OCI-LY1 (cell line): ENCODE measurements around the gene PTTG1.
"Not testable (repeated sequence)": the region's sequence is repeated elsewhere in the genome, so short reads cannot be mapped to it uniquely, and the experiment has no call there.

ENCODE experiments used
- H2AFZ ChIP-seq: fragments of 200-600 bp; sonication (generic), shearing (Covaris generic); 2 replicates; pipeline ENCODE4 v1.6.0; 2014; ENCODE audit warnings: antibody characterized with exemption, mild to moderate bottlenecking, low read length
- H3F3A ChIP-seq: fragments of 200-600 bp; sonication (generic), shearing (Covaris generic); 2 replicates; pipeline ENCODE4 v1.6.0; 2014; ENCODE audit warnings: mild to moderate bottlenecking, antibody characterized with exemption, low read length, moderate library complexity; ENCODE audit not compliant: insufficient read depth
- H3K27ac ChIP-seq: fragments of 200-600 bp; sonication (generic); 2 replicates; pipeline ENCODE4 v1.5.1; 2014; ENCODE audit warnings: low read length, mixed run types, mild to moderate bottlenecking, low read depth; ENCODE audit not compliant: poor library complexity, severe bottlenecking
- H3K27me3 ChIP-seq: fragments of 200-600 bp; sonication (generic); 2 replicates; pipeline ENCODE4 v1.6.0; 2014; ENCODE audit warnings: antibody characterized with exemption, mild to moderate bottlenecking, low read length, moderate library complexity; ENCODE audit not compliant: insufficient read depth
- H3K36me3 ChIP-seq: fragments of 200-600 bp; sonication (generic); 2 replicates; pipeline ENCODE4 v1.6.1; 2014; ENCODE audit warnings: mild to moderate bottlenecking, antibody characterized with exemption, low read length, moderate library complexity, mixed read lengths; ENCODE audit not compliant: insufficient read depth
- H3K4me1 ChIP-seq: fragments of 200-600 bp; sonication (generic); 2 replicates; pipeline ENCODE4 v1.5.1; 2014; ENCODE audit warnings: mild to moderate bottlenecking, low read length, moderate library complexity; ENCODE audit not compliant: insufficient read depth, severe bottlenecking
- H3K4me2 ChIP-seq: fragments of 200-600 bp; sonication (generic), shearing (Covaris generic); 2 replicates; pipeline ENCODE4 v1.6.1; 2014; ENCODE audit warnings: low read length
- H3K4me3 ChIP-seq: fragments of 200-600 bp; sonication (generic); 2 replicates; pipeline ENCODE4 v1.5.1; 2014; ENCODE audit warnings: low read length, low read depth, mild to moderate bottlenecking, mixed read lengths; ENCODE audit not compliant: poor library complexity, severe bottlenecking
- H3K79me2 ChIP-seq: fragments of 200-600 bp; shearing (Covaris generic); 2 replicates; pipeline ENCODE4 v1.6.1; 2016; ENCODE audit warnings: mixed run types, low read length, mixed read lengths; ENCODE audit not compliant: insufficient read depth
- H3K9ac ChIP-seq: fragments of 200-600 bp; sonication (generic), shearing (Covaris generic); 2 replicates; pipeline ENCODE4 v1.6.1; 2014; ENCODE audit warnings: mild to moderate bottlenecking, low read length, mixed read lengths
- H3K9me2 ChIP-seq: fragments of 200-600 bp; sonication (generic), shearing (Covaris generic); 2 replicates; pipeline ENCODE4 v1.6.1; 2014; ENCODE audit warnings: low read depth, mild to moderate bottlenecking, low read length, mixed read lengths
- H3K9me3 ChIP-seq: fragments of 200-600 bp; shearing (Covaris generic); 2 replicates; pipeline ENCODE4 v1.6.1; 2014; ENCODE audit warnings: low read length, mixed read lengths
- H4K20me1 ChIP-seq: fragments of 200-600 bp; sonication (generic), shearing (Covaris generic); 2 replicates; pipeline ENCODE4 v1.6.0; 2016; ENCODE audit warnings: mild to moderate bottlenecking, low read length; ENCODE audit not compliant: insufficient read depth
- EZH2 ChIP-seq: fragments of 200-600 bp; sonication (generic), shearing (Covaris generic); IDR thresholded peaks from 2 replicates; pipeline ENCODE4 v1.8.0; 2017; ENCODE audit warnings: borderline replicate concordance, mixed run types, mild to moderate bottlenecking, antibody characterized with exemption, low read length, moderate library complexity, mixed read lengths
- TF ChIP-seq, protein P1 (sequence below): fragments of 200-600 bp; sonication (generic), shearing (Covaris generic); IDR thresholded peaks from 2 replicates; pipeline ENCODE4 v1.5.1; 2017; ENCODE audit warnings: mild to moderate bottlenecking, antibody characterized with exemption, low read length, moderate library complexity, mixed read lengths

PTTG1 gene

DNA sequence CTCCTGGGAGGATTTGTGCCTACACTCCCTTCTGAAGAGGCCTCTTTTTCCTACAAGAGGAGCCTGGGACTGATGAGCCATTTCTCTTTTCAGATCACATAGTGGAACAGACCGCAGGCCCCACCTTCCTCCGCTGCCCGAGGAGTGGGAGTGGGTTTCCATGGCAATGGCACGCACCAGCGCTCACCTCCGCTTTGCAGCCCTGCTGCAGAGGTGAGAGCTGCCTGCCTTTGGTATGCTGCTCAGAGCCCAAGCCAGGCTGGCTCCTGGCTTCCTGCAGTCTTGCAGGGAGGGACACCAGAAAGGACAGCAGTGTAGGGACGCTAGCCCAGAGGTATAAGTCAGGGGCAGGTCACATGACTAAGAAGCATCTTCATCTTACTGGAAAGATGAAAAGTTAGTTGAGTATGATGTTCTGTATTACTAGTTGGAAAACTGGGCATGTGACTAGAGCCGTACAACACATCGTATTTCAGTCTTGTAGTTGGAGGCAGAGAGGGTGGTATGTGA lies 12.4 kb downstream of the PTTG1 start:
- Histone ChIP-seq H2AFZ (no peak overlapping the region), H3K9ac (no peak overlapping the region; the same call in 1 of the 2 replicates), H3K79me2 (no peaks in the 10 kb centered on the region), H3K4me1 (peaks cover 39% of the 10 kb centered on the region), H3K4me3 (no peak overlapping the region), H4K20me1 (no peaks in the 10 kb centered on the region), H3K27me3 (no peaks in the 10 kb centered on the region), H3F3A (no peaks in the 10 kb centered on the region), H3K27ac (peak overlapping the region; percentile 42), H3K36me3 (peaks cover 8% of the 10 kb centered on the region; the same call in 1 of the 2 replicates), H3K9me3 (no peaks in the 10 kb centered on the region), H3K4me2 (peak overlapping the region; percentile 60), H3K9me2 (no peaks in the 10 kb centered on the region)
- TF ChIP-seq, protein P1, sequence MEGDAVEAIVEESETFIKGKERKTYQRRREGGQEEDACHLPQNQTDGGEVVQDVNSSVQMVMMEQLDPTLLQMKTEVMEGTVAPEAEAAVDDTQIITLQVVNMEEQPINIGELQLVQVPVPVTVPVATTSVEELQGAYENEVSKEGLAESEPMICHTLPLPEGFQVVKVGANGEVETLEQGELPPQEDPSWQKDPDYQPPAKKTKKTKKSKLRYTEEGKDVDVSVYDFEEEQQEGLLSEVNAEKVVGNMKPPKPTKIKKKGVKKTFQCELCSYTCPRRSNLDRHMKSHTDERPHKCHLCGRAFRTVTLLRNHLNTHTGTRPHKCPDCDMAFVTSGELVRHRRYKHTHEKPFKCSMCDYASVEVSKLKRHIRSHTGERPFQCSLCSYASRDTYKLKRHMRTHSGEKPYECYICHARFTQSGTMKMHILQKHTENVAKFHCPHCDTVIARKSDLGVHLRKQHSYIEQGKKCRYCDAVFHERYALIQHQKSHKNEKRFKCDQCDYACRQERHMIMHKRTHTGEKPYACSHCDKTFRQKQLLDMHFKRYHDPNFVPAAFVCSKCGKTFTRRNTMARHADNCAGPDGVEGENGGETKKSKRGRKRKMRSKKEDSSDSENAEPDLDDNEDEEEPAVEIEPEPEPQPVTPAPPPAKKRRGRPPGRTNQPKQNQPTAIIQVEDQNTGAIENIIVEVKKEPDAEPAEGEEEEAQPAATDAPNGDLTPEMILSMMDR: no peak
- no peak for TF ChIP-seq EZH2

DNA sequence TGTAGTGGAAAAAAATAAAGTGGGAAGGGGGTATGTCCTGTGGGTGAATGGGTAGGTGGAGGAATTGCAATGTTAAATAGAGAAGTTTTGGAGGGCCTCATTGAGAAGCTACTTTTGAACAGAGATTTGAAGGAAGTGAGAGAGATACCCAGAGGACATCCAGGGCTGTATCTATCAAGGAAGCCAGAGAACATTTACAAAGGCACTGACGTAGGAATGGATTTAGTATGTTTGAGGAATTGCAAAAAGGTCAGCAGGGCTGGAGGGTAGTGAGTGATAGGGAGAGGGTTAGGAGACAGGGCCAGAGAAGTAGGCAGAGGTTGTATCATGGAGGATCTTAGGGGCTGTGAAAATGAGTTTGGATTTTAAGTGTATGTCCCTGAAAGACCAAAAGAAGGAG lies 13.9 kb downstream of the PTTG1 start:
- Histone ChIP-seq H3K27me3 (no peaks in the 10 kb centered on the region), H3K9me2 (no peaks in the 10 kb centered on the region), H2AFZ (no peak overlapping the region), H3K4me3 (no peak overlapping the region), H3K9me3 (no peaks in the 10 kb centered on the region), H3K27ac (no peak overlapping the region), H3K4me1 (peaks cover 46% of the 10 kb centered on the region), H3K4me2 (no peak overlapping the region), H4K20me1 (no peaks in the 10 kb centered on the region), H3K36me3 (no peaks in the 10 kb centered on the region), H3K9ac (no peak overlapping the region), H3K79me2 (no peaks in the 10 kb centered on the region), H3F3A (no peaks in the 10 kb centered on the region)
- no peak for TF ChIP-seq EZH2
- TF ChIP-seq, protein P1: no peak

DNA sequence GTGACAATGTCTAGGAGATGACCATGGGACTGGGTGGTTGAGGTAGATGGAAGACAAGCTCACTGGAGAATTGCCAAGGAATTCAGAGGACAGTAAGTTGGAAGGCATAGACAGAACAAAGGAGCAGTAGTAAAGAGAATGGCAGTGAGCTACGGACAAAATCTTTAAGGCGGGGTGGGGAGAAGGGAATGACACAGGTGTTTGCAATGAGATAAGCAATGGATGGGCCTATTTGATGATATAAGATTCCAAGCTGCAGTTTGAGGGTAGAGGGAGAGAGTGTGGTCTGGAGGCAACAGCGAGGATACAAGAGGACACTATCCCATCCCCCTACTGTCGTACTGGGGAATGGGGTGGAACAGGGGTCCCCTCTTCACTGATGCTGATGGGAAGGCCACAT lies 14.4 kb downstream of the PTTG1 start:
- Histone ChIP-seq H3K27me3 (no peaks in the 10 kb centered on the region), H3K36me3 (no peaks in the 10 kb centered on the region), H3F3A (no peaks in the 10 kb centered on the region), H3K4me1 (peaks cover 46% of the 10 kb centered on the region), H3K4me2 (no peak overlapping the region), H2AFZ (no peak overlapping the region), H3K4me3 (no peak overlapping the region), H3K79me2 (no peaks in the 10 kb centered on the region), H4K20me1 (no peaks in the 10 kb centered on the region), H3K9me3 (no peaks in the 10 kb centered on the region), H3K9me2 (no peaks in the 10 kb centered on the region), H3K9ac (no peak overlapping the region), H3K27ac (no peak overlapping the region)
- TF ChIP-seq EZH2: no peak
- TF ChIP-seq, protein P1: no peak

DNA sequence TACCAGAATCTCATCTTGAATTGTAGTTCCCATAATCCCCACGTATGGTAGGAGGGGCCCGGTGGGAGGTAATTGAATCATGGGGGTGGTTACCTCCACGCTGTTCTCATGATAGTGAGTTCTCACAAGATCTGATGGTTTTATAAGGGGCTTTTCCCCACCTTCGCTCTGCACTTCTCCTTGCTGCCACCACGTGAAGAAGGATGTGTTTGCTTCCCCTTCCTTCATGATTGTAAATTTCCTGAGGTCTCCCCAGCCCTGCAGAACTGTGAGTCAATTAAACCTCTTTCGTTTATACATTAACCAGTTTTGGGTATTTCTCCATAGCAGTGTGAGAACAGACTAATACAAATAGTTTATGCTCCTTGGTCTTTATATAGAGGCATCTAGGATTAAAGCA lies 15.0 kb downstream of the PTTG1 start:
- H2AFZ ChIP-seq, H3K79me2 ChIP-seq, H3K4me3 ChIP-seq, H3K4me2 ChIP-seq, H3K27me3 ChIP-seq, H3F3A ChIP-seq, H3K9ac ChIP-seq, H3K36me3 ChIP-seq, H3K27ac ChIP-seq, H4K20me1 ChIP-seq, H3K9me2 ChIP-seq, H3K9me3 ChIP-seq: not testable (repeated sequence)
- peaks cover 46% of the 10 kb centered on the region for H3K4me1 ChIP-seq
